Stimulated activated CD4-positive, alpha-beta T cell treated with anti-CD3 and anti-CD28 coated beads, Interleukin-12 subunit alpha, Interleukin-12 subunit beta, amount 100 ng/mL, for 4 hours (primary cell): ENCODE results near the gene KLHL9.
"Not testable (repeated sequence)": the region's sequence is repeated elsewhere in the genome, so short reads cannot be mapped to it uniquely, and the experiment has no call there.

Experiments
- DNase-seq: peaks from one replicate; pipeline ENCODE4 v3.0.0-alpha.2; 2020

Gene KLHL9

GRCh38 chr9:21334701-21335632, at the start of gene KLHL9:
Gene KLHL9 (minus strand): TSS chr9:21335404. CDS start chr9:21334859, 545 bp downstream.
- DNase-seq, result peak; percentile 87

- no peak for DNase-seq
These were observed 48.4 kb upstream of the KLHL9 start for GRCh38 chr9:21383627-21384026.

- no peak for DNase-seq
These were observed 46.5 kb upstream of the KLHL9 start for GRCh38 chr9:21381448-21382339.

- DNase-seq, result not testable (repeated sequence)
These were observed 36.3 kb upstream of the KLHL9 start for GRCh38 chr9:21371467-21371866.

- DNase-seq, result no peak
These were observed 32.8 kb upstream of the KLHL9 start, which contains the start of gene IFNA13 for GRCh38 chr9:21367957-21368356. Gene IFNA13 (minus strand): TSS chr9:21368057. CDS start chr9:21368010, 47 bp downstream.

GRCh38 chr9:21367169-21367568, 32.0 kb upstream of the KLHL9 start:
- DNase-seq, result not testable (repeated sequence)

GRCh38 chr9:21362287-21362686, 27.1 kb upstream of the KLHL9 start:
- no peak for DNase-seq

GRCh38 chr9:21357479-21358460, 22.6 kb upstream of the KLHL9 start:
- no peak for DNase-seq

- no peak for DNase-seq
These were observed 15.6 kb upstream of the KLHL9 start, which contains the start of gene IFNA6 for GRCh38 chr9:21350787-21351186. Gene IFNA6 (minus strand): TSS chr9:21350887. CDS start chr9:21350887, 0 bp downstream.

GRCh38 chr9:21348430-21348970, 13.3 kb upstream of the KLHL9 start:
- no peak for DNase-seq

- DNase-seq, result no peak
These were observed 5.5 kb upstream of the KLHL9 start for GRCh38 chr9:21340735-21341134.

- DNase-seq, result no peak
These were observed 1.3 kb upstream of the KLHL9 start for GRCh38 chr9:21336457-21336856.

GRCh38 chr9:21333226-21333625, 2.0 kb downstream of the KLHL9 start:
- DNase-seq, result no peak

- DNase-seq, result no peak
These were observed 3.4 kb downstream of the KLHL9 start for GRCh38 chr9:21331676-21332402.

GRCh38 chr9:21326526-21327139, 8.6 kb downstream of the KLHL9 start:
- no peak for DNase-seq

- DNase-seq, result no peak
These were observed 11.2 kb downstream of the KLHL9 start for GRCh38 chr9:21324047-21324446.

- no peak for DNase-seq
These were observed 12.2 kb downstream of the KLHL9 start for GRCh38 chr9:21322911-21323461.

GRCh38 chr9:21320465-21320864, 14.7 kb downstream of the KLHL9 start:
- no peak for DNase-seq

GRCh38 chr9:21317956-21318923, 17.0 kb downstream of the KLHL9 start:
- peak; percentile 8 for DNase-seq
